Mesendoderm (in vitro differentiated cells): Measurements from ENCODE around the gene TBPL1.
"Not testable (repeated sequence)": the region's sequence is repeated elsewhere in the genome, so short reads cannot be mapped to it uniquely, and the experiment has no call there.

Source experiments
- DNase-seq: peaks from one replicate; pipeline ENCODE4 v3.0.0; 2013
- H2AK5ac ChIP-seq: 2 replicates; pipeline ENCODE4 v1.6.1; 2013; ENCODE audit warnings: low read length, inconsistent platforms
- H2BK120ac ChIP-seq: 2 replicates; pipeline ENCODE4 v1.6.1; 2013; ENCODE audit warnings: low read depth, mild to moderate bottlenecking, low read length, moderate library complexity, mixed read lengths
- H2BK15ac ChIP-seq: replicated peaks from 2 replicates; pipeline ENCODE4 v1.6.1; 2013; ENCODE audit warnings: low read depth, mild to moderate bottlenecking, moderate library complexity
- H2BK5ac ChIP-seq: 2 replicates; pipeline ENCODE4 v1.6.1; 2013; ENCODE audit warnings: low read length, inconsistent platforms
- H3K18ac ChIP-seq: 2 replicates; pipeline ENCODE4 v1.6.1; 2013; ENCODE audit warnings: mild to moderate bottlenecking, low read length, mixed read lengths
- H3K23ac ChIP-seq: one replicate; pipeline ENCODE4 v1.6.1; 2013; ENCODE audit warnings: low read length
- H3K27ac ChIP-seq: 2 replicates; pipeline ENCODE4 v1.5.1; 2013; ENCODE audit warnings: low read depth, mild to moderate bottlenecking, inconsistent platforms, low read length, moderate library complexity
- H3K27me3 ChIP-seq: 2 replicates; pipeline ENCODE4 v1.6.1; 2013; ENCODE audit warnings: low read length, control low read depth, mild to moderate bottlenecking, inconsistent platforms; ENCODE audit not compliant: insufficient read depth, poor library complexity
- H3K36me3 ChIP-seq: 2 replicates; pipeline ENCODE4 v1.6.1; 2013; ENCODE audit warnings: low read length, inconsistent platforms; ENCODE audit not compliant: control insufficient read depth, insufficient read depth
- H3K4ac ChIP-seq: one replicate; pipeline ENCODE4 v1.6.1; 2013; ENCODE audit warnings: low read depth, mild to moderate bottlenecking, low read length, moderate library complexity
- H3K4me1 ChIP-seq: 2 replicates; pipeline ENCODE4 v1.6.1; 2013; ENCODE audit warnings: low read depth, low read length, inconsistent platforms; ENCODE audit not compliant: control insufficient read depth
- H3K4me2 ChIP-seq: 2 replicates; pipeline ENCODE4 v1.6.1; 2013; ENCODE audit warnings: low read length
- H3K4me3 ChIP-seq: 2 replicates; pipeline ENCODE4 v1.5.1; 2013; ENCODE audit warnings: mild to moderate bottlenecking, low read length
- H3K56ac ChIP-seq: one replicate; pipeline ENCODE4 v1.6.1; 2013; ENCODE audit warnings: low read length
- H3K79me1 ChIP-seq: 2 replicates; pipeline ENCODE4 v1.6.1; 2013; ENCODE audit warnings: low read length, inconsistent platforms
- H3K79me2 ChIP-seq: 2 replicates; pipeline ENCODE4 v1.6.1; 2013; ENCODE audit warnings: mild to moderate bottlenecking, low read length; ENCODE audit not compliant: control insufficient read depth, insufficient read depth
- H3K9ac ChIP-seq: 2 replicates; pipeline ENCODE4 v1.6.1; 2013; ENCODE audit warnings: low read length, inconsistent platforms
- H4K5ac ChIP-seq: one replicate; pipeline ENCODE4 v1.6.1; 2013; ENCODE audit warnings: low read length
- H4K8ac ChIP-seq: one replicate; pipeline ENCODE4 v1.6.1; 2013; ENCODE audit warnings: low read depth, mild to moderate bottlenecking, control low read depth, low read length, moderate library complexity
- WGBS: extraction: QIAGEN DNeasy Blood & Tissue Kit; methylation state at CpG from one replicate; pipeline ENCODE4 v1.1.7; 2013; ENCODE audit warnings: low lambda C conversion rate, missing lambda C conversion rate; ENCODE audit not compliant: insufficient coverage; ENCODE audit errors: extremely low coverage; 5-methylcytosine and 5-hydroxymethylcytosine counted together

TBPL1 gene

DNA sequence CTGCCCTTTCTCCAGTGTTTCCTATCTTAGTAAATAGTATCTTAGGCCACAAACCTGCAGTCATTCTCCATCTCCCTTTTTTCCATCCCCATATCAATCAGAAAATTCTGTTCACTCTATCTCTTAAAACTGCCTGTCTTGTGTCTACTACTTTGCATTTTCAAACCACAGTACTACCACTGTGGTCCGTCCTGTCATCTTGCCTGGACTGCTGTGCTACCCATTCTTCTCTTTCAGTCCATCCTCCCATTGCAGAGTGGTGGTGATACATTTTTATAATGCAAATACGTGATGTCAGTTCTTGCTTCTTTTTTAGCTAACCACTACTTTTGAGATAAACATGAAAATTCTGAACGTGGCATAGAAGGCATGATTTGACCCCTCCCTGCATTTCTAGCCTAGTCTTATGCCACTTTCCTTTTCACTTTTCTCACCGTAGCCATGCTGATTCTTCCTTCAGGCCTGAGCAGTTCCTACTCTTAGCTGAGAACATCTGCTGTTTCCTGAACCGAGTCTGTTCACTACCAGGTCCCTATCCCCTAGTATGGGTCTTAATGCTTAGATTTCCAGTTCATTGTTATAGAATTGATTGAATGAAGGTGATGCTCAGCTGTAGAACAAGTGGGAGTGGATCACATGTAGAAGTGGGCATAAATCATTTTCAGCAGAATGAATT lies 13.8 kb downstream of the TBPL1 start:
- DNase-seq = no peak
- no CpG with 5 or more reads among the region's 5 CpGs for WGBS

DNA sequence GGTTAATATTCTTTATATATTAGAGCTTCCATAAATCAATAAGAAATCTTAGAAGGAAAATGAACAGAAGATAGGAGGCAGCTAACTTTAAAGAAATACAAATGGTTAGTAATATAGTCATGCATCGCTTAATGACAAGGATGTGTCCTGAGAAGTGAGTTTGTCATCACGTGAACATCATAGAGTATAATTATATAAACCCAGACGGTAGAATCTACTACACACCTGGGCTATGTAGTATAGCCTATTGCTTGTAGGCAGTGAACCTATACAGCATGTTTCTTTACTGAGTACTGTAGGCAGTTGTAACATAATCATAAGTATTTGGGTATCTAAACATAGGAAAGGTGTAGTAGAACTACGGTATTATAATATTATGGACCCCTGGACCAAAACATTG lies 14.3 kb downstream of the TBPL1 start:
- peaks cover 18% of the 10 kb centered on the region for H3K79me2 ChIP-seq
- no peak overlapping the region for H3K4ac ChIP-seq
- H2AK5ac ChIP-seq = no peak overlapping the region
- no CpG with 5 or more reads among the region's 4 CpGs for WGBS
- no peak overlapping the region for H3K9ac ChIP-seq
- no peak for DNase-seq
- no peak overlapping the region for H2BK5ac ChIP-seq
- no peaks in the 10 kb centered on the region for H3K4me1 ChIP-seq
- no peak overlapping the region for H3K56ac ChIP-seq
- H4K8ac ChIP-seq = no peak overlapping the region
- no peaks in the 10 kb centered on the region for H3K27me3 ChIP-seq
- no peak overlapping the region for H3K23ac ChIP-seq
- no peak overlapping the region for H2BK15ac ChIP-seq
- no peaks in the 10 kb centered on the region for H3K36me3 ChIP-seq
- H2BK120ac ChIP-seq = no peak overlapping the region
- H3K27ac ChIP-seq = no peak overlapping the region
- H3K4me2 ChIP-seq = no peak overlapping the region
- H3K79me1 ChIP-seq = peaks cover 16% of the 10 kb centered on the region
- no peak overlapping the region for H3K18ac ChIP-seq
- H3K4me3 ChIP-seq = no peak overlapping the region
- H4K5ac ChIP-seq = no peak overlapping the region

More for the DNA sequence above, 13.8 kb downstream of the TBPL1 start:
- no peak overlapping the region for H3K56ac ChIP-seq
- H3K27ac ChIP-seq = no peak overlapping the region
- peaks cover 22% of the 10 kb centered on the region for H3K79me2 ChIP-seq
- no peak overlapping the region for H3K23ac ChIP-seq
- H2BK120ac ChIP-seq = no peak overlapping the region
- H2BK15ac ChIP-seq = no peak overlapping the region
- no peak overlapping the region for H3K4me3 ChIP-seq
- H3K4ac ChIP-seq = no peak overlapping the region
- H3K4me1 ChIP-seq = peaks cover 5% of the 10 kb centered on the region
- H3K4me2 ChIP-seq = no peak overlapping the region
- no peak overlapping the region for H2BK5ac ChIP-seq
- H2AK5ac ChIP-seq = no peak overlapping the region
- no peak overlapping the region for H3K9ac ChIP-seq
- H4K5ac ChIP-seq = no peak overlapping the region
- no peaks in the 10 kb centered on the region for H3K27me3 ChIP-seq
- no peak overlapping the region for H3K18ac ChIP-seq
- H4K8ac ChIP-seq = no peak overlapping the region
- H3K36me3 ChIP-seq = no peaks in the 10 kb centered on the region
- H3K79me1 ChIP-seq = peaks cover 19% of the 10 kb centered on the region

DNA sequence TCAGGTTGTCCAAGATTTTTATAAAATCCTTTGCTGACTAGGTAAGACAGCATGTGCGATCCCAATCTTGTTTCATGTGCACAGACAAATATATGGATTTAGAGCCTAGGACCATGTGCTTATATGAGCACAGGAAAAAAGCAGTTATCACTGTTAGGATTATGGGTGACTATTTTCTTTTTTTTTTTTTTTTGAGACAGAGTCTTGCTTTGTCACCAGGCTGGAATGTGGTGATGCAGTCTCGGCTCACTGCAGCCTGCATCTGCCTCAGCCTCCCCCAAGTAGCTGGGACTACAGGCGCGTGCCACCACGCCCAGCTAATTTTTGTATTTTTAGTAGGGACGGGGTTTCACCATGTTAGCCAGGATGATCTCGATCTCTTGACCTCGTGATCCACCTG lies 14.8 kb downstream of the TBPL1 start:
- not testable (repeated sequence) for H4K8ac ChIP-seq, H3K4me3 ChIP-seq, H3K4me2 ChIP-seq, H3K4me1 ChIP-seq, H4K5ac ChIP-seq, H3K27ac ChIP-seq, H3K56ac ChIP-seq, H2BK120ac ChIP-seq, H3K9ac ChIP-seq, H3K23ac ChIP-seq, H2BK5ac ChIP-seq, H3K4ac ChIP-seq, H2BK15ac ChIP-seq, H3K18ac ChIP-seq, H3K36me3 ChIP-seq, H2AK5ac ChIP-seq, H3K27me3 ChIP-seq
- no CpG with 5 or more reads among the region's 8 CpGs for WGBS
- peak; percentile 58 for DNase-seq
- Histone ChIP-seq H3K79me2 (peaks cover 15% of the 10 kb centered on the region), H3K79me1 (peaks cover 14% of the 10 kb centered on the region)

DNA sequence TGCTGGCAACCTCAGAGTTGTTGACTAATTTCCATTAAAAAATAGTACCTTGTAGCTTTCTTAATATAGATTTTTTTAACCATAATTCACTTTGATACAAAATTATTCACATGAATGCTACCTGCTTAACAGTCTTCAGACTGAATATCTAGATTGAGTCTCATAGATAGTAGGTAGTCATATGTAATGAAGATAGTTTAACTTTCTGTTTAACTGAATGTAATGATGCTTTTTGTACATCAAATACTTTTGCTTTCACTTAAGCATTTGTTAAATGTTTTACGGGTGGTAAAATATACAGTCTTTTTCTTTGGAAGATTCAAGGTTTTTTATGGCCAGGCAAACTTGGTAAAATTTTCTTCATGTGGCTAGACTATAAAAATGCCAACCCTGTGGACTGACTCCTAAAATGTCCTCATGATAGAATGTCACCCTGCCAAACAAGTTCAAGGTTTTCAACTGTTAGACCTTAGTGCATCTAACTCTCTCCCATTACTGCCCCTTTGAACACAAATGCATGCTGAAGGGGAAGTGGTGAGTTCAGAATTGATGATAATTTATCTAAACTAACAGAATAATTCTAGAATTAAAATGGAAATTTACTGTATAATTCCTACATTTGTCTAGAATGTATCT lies 16.4 kb downstream of the TBPL1 start:
- Histone ChIP-seq H2BK120ac (no peak overlapping the region), H4K8ac (no peak overlapping the region), H3K23ac (no peak overlapping the region), H3K4me2 (no peak overlapping the region), H2BK5ac (no peak overlapping the region), H4K5ac (no peak overlapping the region), H3K27me3 (no peaks in the 10 kb centered on the region), H3K36me3 (no peaks in the 10 kb centered on the region), H3K56ac (no peak overlapping the region), H3K27ac (no peak overlapping the region), H3K9ac (no peak overlapping the region), H2BK15ac (no peak overlapping the region), H2AK5ac (no peak overlapping the region), H3K4me3 (no peak overlapping the region), H3K4me1 (no peaks in the 10 kb centered on the region), H3K79me1 (peaks cover 13% of the 10 kb centered on the region), H3K79me2 (peaks cover 11% of the 10 kb centered on the region), H3K18ac (no peak overlapping the region), H3K4ac (no peak overlapping the region)
- no peak for DNase-seq
- WGBS = no CpG with 5 or more reads among the region's 1 CpG

DNA sequence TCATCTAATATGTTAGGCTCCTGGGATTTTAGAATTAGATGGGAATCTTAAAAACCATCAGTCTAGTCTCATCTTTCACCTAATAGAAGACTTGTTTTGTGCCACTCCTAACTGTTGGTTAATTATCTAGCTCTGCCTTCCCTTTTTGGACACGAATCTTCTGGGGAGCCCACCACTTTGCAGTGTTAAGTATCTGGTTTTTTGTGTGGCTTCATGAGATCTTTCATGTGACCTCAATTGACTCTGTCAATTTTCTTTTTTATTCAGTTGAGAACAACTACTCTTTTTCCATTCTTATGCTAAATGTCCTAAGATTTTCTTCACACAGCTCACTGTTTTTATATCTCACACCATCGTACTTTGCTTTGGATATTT lies 16.9 kb downstream of the TBPL1 start:
- Histone ChIP-seq H4K5ac (no peak overlapping the region), H3K4ac (no peak overlapping the region), H3K79me2 (peaks cover 11% of the 10 kb centered on the region), H4K8ac (no peak overlapping the region), H3K27ac (no peak overlapping the region), H3K27me3 (no peaks in the 10 kb centered on the region), H3K56ac (no peak overlapping the region), H2BK120ac (no peak overlapping the region), H3K4me2 (no peak overlapping the region), H2BK5ac (no peak overlapping the region), H3K9ac (no peak overlapping the region), H3K18ac (no peak overlapping the region), H3K4me3 (no peak overlapping the region), H3K36me3 (no peaks in the 10 kb centered on the region), H2AK5ac (no peak overlapping the region), H3K79me1 (peaks cover 13% of the 10 kb centered on the region), H2BK15ac (no peak overlapping the region), H3K23ac (no peak overlapping the region), H3K4me1 (no peaks in the 10 kb centered on the region)
- no peak for DNase-seq
- no CpG with 5 or more reads among the region's 2 CpGs for WGBS

DNA sequence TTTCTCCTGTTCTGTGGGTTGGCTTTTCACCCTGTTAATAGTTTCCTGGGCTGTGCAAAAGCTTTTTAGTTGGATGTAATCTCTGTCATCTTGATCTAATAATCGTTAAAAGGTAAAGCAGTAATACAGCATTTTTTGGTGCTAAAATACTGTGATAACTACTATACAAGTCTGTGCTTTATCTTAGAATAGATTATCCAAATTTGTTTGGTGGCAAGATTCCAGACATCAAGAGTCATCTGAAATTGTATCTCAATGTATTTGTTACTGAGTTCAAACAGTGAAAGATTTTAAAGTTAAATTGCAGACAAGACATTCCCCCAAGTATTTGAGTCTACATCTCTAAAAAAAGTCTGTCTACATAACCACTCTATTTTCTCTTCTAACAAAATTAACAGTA lies 18.8 kb downstream of the TBPL1 start:
- Histone ChIP-seq H3K4me2 (no peak overlapping the region), H2BK15ac (no peak overlapping the region), H3K4me1 (no peaks in the 10 kb centered on the region), H3K79me2 (peaks cover 6% of the 10 kb centered on the region), H4K5ac (no peak overlapping the region), H3K27me3 (no peaks in the 10 kb centered on the region), H3K23ac (no peak overlapping the region), H3K27ac (no peak overlapping the region), H3K56ac (no peak overlapping the region), H3K18ac (no peak overlapping the region), H3K36me3 (no peaks in the 10 kb centered on the region), H2BK120ac (no peak overlapping the region), H3K4ac (no peak overlapping the region), H2BK5ac (no peak overlapping the region), H2AK5ac (no peak overlapping the region), H4K8ac (no peak overlapping the region), H3K79me1 (peaks cover 8% of the 10 kb centered on the region), H3K4me3 (no peak overlapping the region), H3K9ac (no peak overlapping the region)
- no CpG with 5 or more reads among the region's 1 CpG for WGBS
- DNase-seq = no peak
